GM23338 (cell line): ENCODE results near the gene KAT14. TPM values are rescaled to one million over a fixed set of nuclear protein-coding genes. Genes with fewer than 3 reads are reported as not detected.

ENCODE experiments used
- ATAC-seq: fragments of 200-7000 bp; cut with Tn5 transposase; 3 replicates; pipeline ENCODE4 v1.9.1; 2020
- DNase-seq: peaks from one replicate; pipeline ENCODE4 v3.0.0-alpha.2; 2015; ENCODE audit warnings: low spot score
- H2AFZ ChIP-seq: fragments of 200-600 bp; sonication (generic); 2 replicates; pipeline ENCODE4 v1.8.0; 2016; ENCODE audit warnings: antibody characterized with exemption, mild to moderate bottlenecking, moderate library complexity
- H3F3A ChIP-seq: fragments of 200-600 bp; sonication (generic); replicated peaks from 2 replicates; pipeline ENCODE4 v1.8.0; 2017; ENCODE audit warnings: antibody characterized with exemption, mixed run types, low read depth
- H3K27ac ChIP-seq: fragments of 200-600 bp; sonication (generic); 2 replicates; pipeline ENCODE4 v1.6.1; 2016; ENCODE audit warnings: low read depth
- H3K27me3 ChIP-seq: fragments of 200-600 bp; sonication (generic); 2 replicates; pipeline ENCODE4 v1.8.0; 2016; ENCODE audit warnings: mild to moderate bottlenecking, mixed run types, moderate library complexity; ENCODE audit not compliant: insufficient read depth
- H3K36me3 ChIP-seq: fragments of 200-600 bp; sonication (generic); 2 replicates; pipeline ENCODE4 v1.8.0; 2016; ENCODE audit warnings: mild to moderate bottlenecking; ENCODE audit not compliant: insufficient read depth
- H3K4me1 ChIP-seq: fragments of 200-600 bp; sonication (generic); 2 replicates; pipeline ENCODE4 v1.8.0; 2016; ENCODE audit warnings: mild to moderate bottlenecking, moderate library complexity; ENCODE audit not compliant: insufficient read depth
- H3K4me2 ChIP-seq: fragments of 200-600 bp; sonication (generic); 2 replicates; pipeline ENCODE4 v1.7.1; 2017; ENCODE audit warnings: mixed run types
- H3K4me3 ChIP-seq: fragments of 200-600 bp; sonication (generic); 2 replicates; pipeline ENCODE4 v1.6.1; 2016; ENCODE audit warnings: mixed run types
- H3K79me2 ChIP-seq: fragments of 200-600 bp; sonication (generic); replicated peaks from 2 replicates; pipeline ENCODE4 v1.8.0; 2017; ENCODE audit warnings: mild to moderate bottlenecking; ENCODE audit not compliant: insufficient read depth
- H3K9me2 ChIP-seq: fragments of 200-600 bp; sonication (generic); 2 replicates; pipeline ENCODE4 v1.8.0; 2017; ENCODE audit not compliant: insufficient read depth
- H4K20me1 ChIP-seq: fragments of 200-600 bp; sonication (generic); replicated peaks from 2 replicates; pipeline ENCODE4 v1.8.0; 2017; ENCODE audit warnings: mild to moderate bottlenecking; ENCODE audit not compliant: insufficient read depth
- H3K27ac Mint-ChIP-seq: 2 replicates; pipeline ENCODE4 v1.8.0; 2020; ENCODE audit warnings: inconsistent platforms, mild to moderate bottlenecking, moderate library complexity, mixed read lengths
- H3K27me3 Mint-ChIP-seq: 3 replicates; pipeline ENCODE4 v1.8.0; 2022; ENCODE audit warnings: low read depth, mild to moderate bottlenecking, moderate library complexity, mixed read lengths, inconsistent platforms; ENCODE audit not compliant: insufficient read depth, poor library complexity
- H3K36me3 Mint-ChIP-seq: 3 replicates; pipeline ENCODE4 v1.8.0; 2021; ENCODE audit warnings: low read depth, mild to moderate bottlenecking, inconsistent platforms, moderate library complexity, mixed read lengths
- H3K4me1 Mint-ChIP-seq: 3 replicates; pipeline ENCODE4 v1.8.0; 2020; ENCODE audit warnings: mild to moderate bottlenecking, inconsistent platforms, mixed read lengths
- H3K4me3 Mint-ChIP-seq: 3 replicates; pipeline ENCODE4 v1.8.0; 2021; ENCODE audit warnings: moderate library complexity, mild to moderate bottlenecking, inconsistent platforms, mixed read lengths
- H3K9me3 Mint-ChIP-seq: 3 replicates; pipeline ENCODE4 v1.8.0; 2020; ENCODE audit warnings: moderate library complexity, mild to moderate bottlenecking, inconsistent platforms, mixed read lengths
- EZH2 ChIP-seq: fragments of 200-600 bp; sonication (generic); IDR thresholded peaks from one replicate; pipeline ENCODE4 v1.8.0; 2017; ENCODE audit warnings: antibody characterized with exemption, mild to moderate bottlenecking, low read depth; ENCODE audit not compliant: unreplicated experiment
- POLR2AphosphoS5 ChIP-seq: IDR thresholded peaks from 2 replicates; pipeline ENCODE4 v1.6.1; 2016; ENCODE audit warnings: antibody characterized with exemption, low read depth
- STAT1 ChIP-seq: IDR thresholded peaks from one replicate; pipeline ENCODE4 v1.6.1; 2016; ENCODE audit warnings: antibody characterized with exemption; ENCODE audit not compliant: unreplicated experiment
- ZNF331 ChIP-seq: fragments of 250-450 bp; sonication (Bioruptor Pico); IDR thresholded peaks from 2 replicates; pipeline ENCODE4 v1.5.0; 2020; ENCODE audit warnings: low read depth, mild to moderate bottlenecking, moderate library complexity
- polyA plus RNA-seq: library from polyadenylated mRNA; unstranded; fragments of >200 nt; fragmentation: Nextera tagmentation; extraction: Ambion mirVana; gene quantifications from 2 replicates; pipeline ENCODE4 v1.2.1, GENCODE V29; 2016
- total RNA-seq: library from RNA; depleted of rRNA; stranded (reverse); fragments of >200 nt; shearing (Covaris generic); gene quantifications from 2 replicates; pipeline ENCODE4 v1.2.3, GENCODE V29; 2014
- TF ChIP-seq, protein P1 (sequence below): fragments of 250-450 bp; sonication (Bioruptor Pico); IDR thresholded peaks from 2 replicates; pipeline ENCODE4 v1.5.0; 2020; ENCODE audit warnings: mild to moderate bottlenecking, moderate library complexity
- TF ChIP-seq, protein P2 (sequence below): IDR thresholded peaks from 2 replicates; pipeline ENCODE4 v1.6.1; 2016; ENCODE audit warnings: antibody characterized with exemption
- TF ChIP-seq, protein P3 (sequence below): IDR thresholded peaks from one replicate; pipeline ENCODE4 v1.6.1; 2018; ENCODE audit warnings: antibody characterized with exemption; ENCODE audit not compliant: unreplicated experiment
- TF ChIP-seq, protein P4 (sequence below), 2 experiments: fragments of 200-600 bp in 1 of 2; sonication (generic) in 1 of 2; conservative IDR thresholded peaks; 2 replicates each; pipeline versions ENCODE4 v1.5.1 to v1.6.1; 2016 to 2017; ENCODE audit warnings: antibody characterized with exemption in 2 of 2, low read depth in 2 of 2, mild to moderate bottlenecking in 2 of 2, moderate library complexity in 1 of 2

The KAT14 gene
- total and polyA plus RNA-seq, 2 experiments from 2014 or later = 17.8 to 25.0 TPM

DNA sequence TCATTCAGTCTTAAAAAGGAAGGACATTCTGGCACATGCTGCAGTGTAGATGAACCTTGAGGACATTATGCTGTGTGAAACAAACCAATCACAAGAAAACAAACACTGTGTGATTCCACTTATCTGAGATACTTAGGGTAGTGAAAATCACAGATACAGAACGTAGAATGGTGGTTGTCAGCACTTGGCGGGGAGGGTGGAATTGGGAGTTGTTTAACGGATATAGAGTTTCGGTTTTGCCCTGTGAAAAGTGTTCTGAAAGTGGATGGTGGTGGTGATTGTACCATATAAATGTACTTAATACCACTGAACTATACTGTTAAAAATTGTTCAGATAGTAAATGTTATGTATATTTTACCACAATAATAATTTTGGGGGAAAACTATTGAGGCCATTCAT, 18.4 kb downstream of the KAT14 start:
- Mint-ChIP-seq H3K9me3 (no peaks in the 10 kb centered on the region), H3K27me3 (peaks cover 2% of the 10 kb centered on the region), H3K4me1 (no peaks in the 10 kb centered on the region), H3K27ac (no peak overlapping the region), H3K36me3 (peaks cover 21% of the 10 kb centered on the region), H3K4me3 (no peak overlapping the region)
- Histone ChIP-seq H3F3A (no peaks in the 10 kb centered on the region), H3K4me1 (no peaks in the 10 kb centered on the region), H2AFZ (no peak overlapping the region), H3K79me2 (no peaks in the 10 kb centered on the region), H3K9me2 (no peaks in the 10 kb centered on the region), H3K27ac (no peak overlapping the region), H4K20me1 (0 out of 2 replicates have a peak, but pooled peaks cover 6% of the 10 kb centered on the region), H3K36me3 (peaks cover 21% of the 10 kb centered on the region), H3K4me2 (no peak overlapping the region), H3K4me3 (no peak overlapping the region), H3K27me3 (no peaks in the 10 kb centered on the region)
- no peak for TF ChIP-seq EZH2
- TF ChIP-seq, protein P1, sequence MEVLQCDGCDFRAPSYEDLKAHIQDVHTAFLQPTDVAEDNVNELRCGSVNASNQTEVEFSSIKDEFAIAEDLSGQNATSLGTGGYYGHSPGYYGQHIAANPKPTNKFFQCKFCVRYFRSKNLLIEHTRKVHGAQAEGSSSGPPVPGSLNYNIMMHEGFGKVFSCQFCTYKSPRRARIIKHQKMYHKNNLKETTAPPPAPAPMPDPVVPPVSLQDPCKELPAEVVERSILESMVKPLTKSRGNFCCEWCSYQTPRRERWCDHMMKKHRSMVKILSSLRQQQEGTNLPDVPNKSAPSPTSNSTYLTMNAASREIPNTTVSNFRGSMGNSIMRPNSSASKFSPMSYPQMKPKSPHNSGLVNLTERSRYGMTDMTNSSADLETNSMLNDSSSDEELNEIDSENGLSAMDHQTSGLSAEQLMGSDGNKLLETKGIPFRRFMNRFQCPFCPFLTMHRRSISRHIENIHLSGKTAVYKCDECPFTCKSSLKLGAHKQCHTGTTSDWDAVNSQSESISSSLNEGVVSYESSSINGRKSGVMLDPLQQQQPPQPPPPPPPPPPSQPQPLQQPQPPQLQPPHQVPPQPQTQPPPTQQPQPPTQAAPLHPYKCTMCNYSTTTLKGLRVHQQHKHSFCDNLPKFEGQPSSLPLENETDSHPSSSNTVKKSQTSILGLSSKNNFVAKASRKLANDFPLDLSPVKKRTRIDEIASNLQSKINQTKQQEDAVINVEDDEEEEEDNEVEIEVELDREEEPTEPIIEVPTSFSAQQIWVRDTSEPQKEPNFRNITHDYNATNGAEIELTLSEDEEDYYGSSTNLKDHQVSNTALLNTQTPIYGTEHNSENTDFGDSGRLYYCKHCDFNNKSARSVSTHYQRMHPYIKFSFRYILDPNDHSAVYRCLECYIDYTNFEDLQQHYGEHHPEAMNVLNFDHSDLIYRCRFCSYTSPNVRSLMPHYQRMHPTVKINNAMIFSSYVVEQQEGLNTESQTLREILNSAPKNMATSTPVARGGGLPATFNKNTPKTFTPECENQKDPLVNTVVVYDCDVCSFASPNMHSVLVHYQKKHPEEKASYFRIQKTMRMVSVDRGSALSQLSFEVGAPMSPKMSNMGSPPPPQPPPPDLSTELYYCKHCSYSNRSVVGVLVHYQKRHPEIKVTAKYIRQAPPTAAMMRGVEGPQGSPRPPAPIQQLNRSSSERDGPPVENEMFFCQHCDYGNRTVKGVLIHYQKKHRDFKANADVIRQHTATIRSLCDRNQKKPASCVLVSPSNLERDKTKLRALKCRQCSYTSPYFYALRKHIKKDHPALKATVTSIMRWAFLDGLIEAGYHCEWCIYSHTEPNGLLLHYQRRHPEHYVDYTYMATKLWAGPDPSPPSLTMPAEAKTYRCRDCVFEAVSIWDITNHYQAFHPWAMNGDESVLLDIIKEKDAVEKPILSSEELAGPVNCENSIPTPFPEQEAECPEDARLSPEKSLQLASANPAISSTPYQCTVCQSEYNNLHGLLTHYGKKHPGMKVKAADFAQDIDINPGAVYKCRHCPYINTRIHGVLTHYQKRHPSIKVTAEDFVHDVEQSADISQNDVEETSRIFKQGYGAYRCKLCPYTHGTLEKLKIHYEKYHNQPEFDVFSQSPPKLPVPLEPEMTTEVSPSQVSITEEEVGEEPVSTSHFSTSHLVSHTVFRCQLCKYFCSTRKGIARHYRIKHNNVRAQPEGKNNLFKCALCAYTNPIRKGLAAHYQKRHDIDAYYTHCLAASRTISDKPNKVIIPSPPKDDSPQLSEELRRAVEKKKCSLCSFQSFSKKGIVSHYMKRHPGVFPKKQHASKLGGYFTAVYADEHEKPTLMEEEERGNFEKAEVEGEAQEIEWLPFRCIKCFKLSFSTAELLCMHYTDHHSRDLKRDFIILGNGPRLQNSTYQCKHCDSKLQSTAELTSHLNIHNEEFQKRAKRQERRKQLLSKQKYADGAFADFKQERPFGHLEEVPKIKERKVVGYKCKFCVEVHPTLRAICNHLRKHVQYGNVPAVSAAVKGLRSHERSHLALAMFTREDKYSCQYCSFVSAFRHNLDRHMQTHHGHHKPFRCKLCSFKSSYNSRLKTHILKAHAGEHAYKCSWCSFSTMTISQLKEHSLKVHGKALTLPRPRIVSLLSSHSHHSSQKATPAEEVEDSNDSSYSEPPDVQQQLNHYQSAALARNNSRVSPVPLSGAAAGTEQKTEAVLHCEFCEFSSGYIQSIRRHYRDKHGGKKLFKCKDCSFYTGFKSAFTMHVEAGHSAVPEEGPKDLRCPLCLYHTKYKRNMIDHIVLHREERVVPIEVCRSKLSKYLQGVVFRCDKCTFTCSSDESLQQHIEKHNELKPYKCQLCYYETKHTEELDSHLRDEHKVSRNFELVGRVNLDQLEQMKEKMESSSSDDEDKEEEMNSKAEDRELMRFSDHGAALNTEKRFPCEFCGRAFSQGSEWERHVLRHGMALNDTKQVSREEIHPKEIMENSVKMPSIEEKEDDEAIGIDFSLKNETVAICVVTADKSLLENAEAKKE (CRISPR knock-in tag) = no peak
- TF ChIP-seq, protein P2, sequence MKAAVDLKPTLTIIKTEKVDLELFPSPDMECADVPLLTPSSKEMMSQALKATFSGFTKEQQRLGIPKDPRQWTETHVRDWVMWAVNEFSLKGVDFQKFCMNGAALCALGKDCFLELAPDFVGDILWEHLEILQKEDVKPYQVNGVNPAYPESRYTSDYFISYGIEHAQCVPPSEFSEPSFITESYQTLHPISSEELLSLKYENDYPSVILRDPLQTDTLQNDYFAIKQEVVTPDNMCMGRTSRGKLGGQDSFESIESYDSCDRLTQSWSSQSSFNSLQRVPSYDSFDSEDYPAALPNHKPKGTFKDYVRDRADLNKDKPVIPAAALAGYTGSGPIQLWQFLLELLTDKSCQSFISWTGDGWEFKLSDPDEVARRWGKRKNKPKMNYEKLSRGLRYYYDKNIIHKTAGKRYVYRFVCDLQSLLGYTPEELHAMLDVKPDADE = no peak
- no peak for ATAC-seq
- no peak for DNase-seq

DNA sequence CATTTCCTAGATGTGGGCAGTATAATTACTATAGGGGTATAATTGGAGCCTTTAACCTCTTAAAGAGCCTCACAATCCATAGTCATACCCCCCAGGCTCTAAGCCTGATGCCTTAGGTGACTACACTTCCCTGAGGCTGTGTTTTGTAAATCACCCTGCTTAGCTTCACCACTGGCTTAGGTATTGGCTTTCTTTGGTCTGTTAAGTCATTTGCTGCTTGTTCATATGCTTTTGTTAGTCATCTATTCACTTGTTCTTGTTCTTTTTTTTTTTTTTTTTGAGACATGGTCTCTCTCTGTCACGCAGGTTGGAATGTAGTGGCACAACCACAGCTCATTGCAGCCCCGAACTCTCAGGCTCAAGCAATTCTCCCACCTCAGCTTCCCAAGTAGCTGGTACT, 26.7 kb downstream of the KAT14 start:
- H3K79me2 ChIP-seq = peaks cover 40% of the 10 kb centered on the region
- no peaks in the 10 kb centered on the region; the same call in 1 of the 2 replicates for H4K20me1 ChIP-seq
- Mint-ChIP-seq H3K9me3 (no peaks in the 10 kb centered on the region), H3K36me3 (peaks cover 21% of the 10 kb centered on the region), H3K4me1 (peaks cover 15% of the 10 kb centered on the region), H3K27me3 (no peaks in the 10 kb centered on the region), H3K27ac (no peak overlapping the region; the same call in 1 of the 2 replicates), H3K4me3 (no peak overlapping the region)
- H3K4me2 ChIP-seq = no peak overlapping the region
- H2AFZ ChIP-seq = no peak overlapping the region
- H3K4me3 ChIP-seq = no peak overlapping the region
- peaks cover 11% of the 10 kb centered on the region; the same call in 1 of the 2 replicates for H3K36me3 ChIP-seq
- no peaks in the 10 kb centered on the region for H3F3A ChIP-seq
- H3K27me3 ChIP-seq = no peaks in the 10 kb centered on the region
- peaks cover 3% of the 10 kb centered on the region; the same call in 1 of the 2 replicates for H3K9me2 ChIP-seq
- DNase-seq (no peak), ATAC-seq (peak; percentile 43)
- H3K4me1 ChIP-seq = peaks cover 5% of the 10 kb centered on the region
- H3K27ac ChIP-seq = no peak overlapping the region
- no peak for TF ChIP-seq ZNF331 (CRISPR knock-in tag)
- no peak for TF ChIP-seq EZH2
- TF ChIP-seq, protein P3, sequence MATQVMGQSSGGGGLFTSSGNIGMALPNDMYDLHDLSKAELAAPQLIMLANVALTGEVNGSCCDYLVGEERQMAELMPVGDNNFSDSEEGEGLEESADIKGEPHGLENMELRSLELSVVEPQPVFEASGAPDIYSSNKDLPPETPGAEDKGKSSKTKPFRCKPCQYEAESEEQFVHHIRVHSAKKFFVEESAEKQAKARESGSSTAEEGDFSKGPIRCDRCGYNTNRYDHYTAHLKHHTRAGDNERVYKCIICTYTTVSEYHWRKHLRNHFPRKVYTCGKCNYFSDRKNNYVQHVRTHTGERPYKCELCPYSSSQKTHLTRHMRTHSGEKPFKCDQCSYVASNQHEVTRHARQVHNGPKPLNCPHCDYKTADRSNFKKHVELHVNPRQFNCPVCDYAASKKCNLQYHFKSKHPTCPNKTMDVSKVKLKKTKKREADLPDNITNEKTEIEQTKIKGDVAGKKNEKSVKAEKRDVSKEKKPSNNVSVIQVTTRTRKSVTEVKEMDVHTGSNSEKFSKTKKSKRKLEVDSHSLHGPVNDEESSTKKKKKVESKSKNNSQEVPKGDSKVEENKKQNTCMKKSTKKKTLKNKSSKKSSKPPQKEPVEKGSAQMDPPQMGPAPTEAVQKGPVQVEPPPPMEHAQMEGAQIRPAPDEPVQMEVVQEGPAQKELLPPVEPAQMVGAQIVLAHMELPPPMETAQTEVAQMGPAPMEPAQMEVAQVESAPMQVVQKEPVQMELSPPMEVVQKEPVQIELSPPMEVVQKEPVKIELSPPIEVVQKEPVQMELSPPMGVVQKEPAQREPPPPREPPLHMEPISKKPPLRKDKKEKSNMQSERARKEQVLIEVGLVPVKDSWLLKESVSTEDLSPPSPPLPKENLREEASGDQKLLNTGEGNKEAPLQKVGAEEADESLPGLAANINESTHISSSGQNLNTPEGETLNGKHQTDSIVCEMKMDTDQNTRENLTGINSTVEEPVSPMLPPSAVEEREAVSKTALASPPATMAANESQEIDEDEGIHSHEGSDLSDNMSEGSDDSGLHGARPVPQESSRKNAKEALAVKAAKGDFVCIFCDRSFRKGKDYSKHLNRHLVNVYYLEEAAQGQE = no peak
- TF ChIP-seq STAT1 = no peak
- TF ChIP-seq, protein P4, sequence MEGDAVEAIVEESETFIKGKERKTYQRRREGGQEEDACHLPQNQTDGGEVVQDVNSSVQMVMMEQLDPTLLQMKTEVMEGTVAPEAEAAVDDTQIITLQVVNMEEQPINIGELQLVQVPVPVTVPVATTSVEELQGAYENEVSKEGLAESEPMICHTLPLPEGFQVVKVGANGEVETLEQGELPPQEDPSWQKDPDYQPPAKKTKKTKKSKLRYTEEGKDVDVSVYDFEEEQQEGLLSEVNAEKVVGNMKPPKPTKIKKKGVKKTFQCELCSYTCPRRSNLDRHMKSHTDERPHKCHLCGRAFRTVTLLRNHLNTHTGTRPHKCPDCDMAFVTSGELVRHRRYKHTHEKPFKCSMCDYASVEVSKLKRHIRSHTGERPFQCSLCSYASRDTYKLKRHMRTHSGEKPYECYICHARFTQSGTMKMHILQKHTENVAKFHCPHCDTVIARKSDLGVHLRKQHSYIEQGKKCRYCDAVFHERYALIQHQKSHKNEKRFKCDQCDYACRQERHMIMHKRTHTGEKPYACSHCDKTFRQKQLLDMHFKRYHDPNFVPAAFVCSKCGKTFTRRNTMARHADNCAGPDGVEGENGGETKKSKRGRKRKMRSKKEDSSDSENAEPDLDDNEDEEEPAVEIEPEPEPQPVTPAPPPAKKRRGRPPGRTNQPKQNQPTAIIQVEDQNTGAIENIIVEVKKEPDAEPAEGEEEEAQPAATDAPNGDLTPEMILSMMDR (conservative IDR thresholded peaks at IDR 0.05; ENCODE audit: low read depth in 2 of 2) = no peak
- TF ChIP-seq POLR2AphosphoS5 = no peak
